Measurements from ENCODE around the gene CSTB. TPM values are rescaled to one million over a fixed set of nuclear protein-coding genes. Genes with fewer than 3 reads are reported as not detected.

CSTB gene
- total RNA-seq, 1 experiment from 2014 or later: 57.5 TPM

DNA sequence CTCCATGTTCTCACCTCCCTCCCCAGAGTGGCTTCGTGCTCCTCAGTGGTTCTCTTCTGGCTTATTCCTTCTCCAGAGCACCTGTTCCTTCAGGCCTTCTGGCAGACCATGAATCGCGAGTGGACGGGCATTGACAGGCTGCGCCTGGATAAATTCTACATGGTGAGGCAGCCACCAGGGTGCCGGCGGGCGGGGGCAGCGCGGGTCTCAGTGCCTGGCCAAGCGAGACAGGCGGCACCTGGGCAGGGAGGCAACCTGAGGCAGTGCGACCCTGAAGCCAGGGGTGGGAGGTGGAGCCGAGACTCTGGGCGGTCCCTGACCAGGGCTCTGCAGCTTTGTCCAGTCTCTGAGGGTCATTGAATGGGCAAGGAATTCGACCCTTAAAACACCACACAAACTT lies 17.1 kb upstream of the CSTB start:
- POLR2A ChIA-PET: no interaction called here
- CTCF ChIA-PET: no interaction called here

More for the DNA sequence above, 17.1 kb upstream of the CSTB start:
- BruUV-seq (replicated peaks): no TSS peak
- intact Hi-C loops (cut with micrococcal nuclease): no loop called here
- peaks cover 56 to 72% of the 10 kb centered on the region in 2 experiments for H3K36me3 ChIP-seq (ENCODE audit: control insufficient read depth in 1 of 2, insufficient read depth in 2 of 2, low read length in 2 of 2)
- H3K27me3 ChIP-seq (ENCODE audit: insufficient read depth, low read length): no peaks in the 10 kb centered on the region
- no peak overlapping the region for H3K9ac ChIP-seq (ENCODE audit: low read length)
- H4K20me1 ChIP-seq (ENCODE audit: insufficient read depth): no peaks in the 10 kb centered on the region; the same call in 1 of the 2 replicates
- no peaks in the 10 kb centered on the region for H3K9me3 ChIP-seq (ENCODE audit: control insufficient read depth in 1 of 2, insufficient read depth in 1 of 2, low read depth in 1 of 2, low read length in 2 of 2)
- H3K4me1 ChIP-seq (ENCODE audit: control insufficient read depth in 1 of 2, insufficient read depth in 2 of 2, low read length in 2 of 2): peaks cover 4 to 16% of the 10 kb centered on the region in 2 experiments; a peak in 3 of 4 replicates
- no peak overlapping the region for H3K27ac ChIP-seq (ENCODE audit: low read depth, low read length)
- no peak overlapping the region for H2AFZ ChIP-seq (ENCODE audit: low read depth, low read length, poor library complexity, severe bottlenecking)
- DNase-seq (ENCODE audit: low read depth, low spot score) (no peak), ATAC-seq (no peak)
- RAD21 ChIA-PET (ENCODE audit: low non-redundant PET in 1 of 2, low total read pairs in 2 of 2, uncharacterized antibody in 2 of 2, unreplicated experiment in 2 of 2): no interaction called here
- peaks cover 79% of the 10 kb centered on the region for H3K79me2 ChIP-seq (ENCODE audit: insufficient read depth, low read length)
- no peak overlapping the region for H3K4me2 ChIP-seq (ENCODE audit: low read length)
- TF ChIP-seq SP1 (IDR thresholded peaks at IDR 0.05; ENCODE audit: low read depth): no peak
- TF ChIP-seq, protein P1, sequence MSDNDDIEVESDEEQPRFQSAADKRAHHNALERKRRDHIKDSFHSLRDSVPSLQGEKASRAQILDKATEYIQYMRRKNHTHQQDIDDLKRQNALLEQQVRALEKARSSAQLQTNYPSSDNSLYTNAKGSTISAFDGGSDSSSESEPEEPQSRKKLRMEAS (IDR thresholded peaks at IDR 0.05): no peak
- TF ChIP-seq ZFX (IDR thresholded peaks at IDR 0.05): no peak
- TF ChIP-seq CEBPB (IDR thresholded peaks at IDR 0.05; ENCODE audit: low read depth): no peak
- TF ChIP-seq SRF (IDR thresholded peaks at IDR 0.05; ENCODE audit: low read depth): no peak
- no peak for TF ChIP-seq EGR1 (IDR thresholded peaks at IDR 0.05; ENCODE audit: low read depth)
- no peak for TF ChIP-seq ELF1 (IDR thresholded peaks at IDR 0.05; ENCODE audit: borderline replicate concordance, low read depth)
- TF ChIP-seq EZH2 (IDR thresholded peaks at IDR 0.05): no peak
- TF ChIP-seq EZH2phosphoT487 (IDR thresholded peaks at IDR 0.05; ENCODE audit: borderline replicate concordance): no peak
- TF ChIP-seq POLR2A (IDR thresholded peaks at IDR 0.05; ENCODE audit: borderline replicate concordance, extremely low read depth, insufficient read depth, insufficient read length): no peak
- TF ChIP-seq CBX3 (IDR thresholded peaks at IDR 0.05; ENCODE audit: low read depth): no peak
- no peak for TF ChIP-seq ZNF274 (IDR thresholded peaks at IDR 0.05; ENCODE audit: low read depth, low read length)
- TF ChIP-seq TCF7L2 (IDR thresholded peaks at IDR 0.05; ENCODE audit: borderline replicate concordance, extremely low read depth, insufficient read depth, insufficient read length): no peak
- TF ChIP-seq FOSL1 (IDR thresholded peaks at IDR 0.05; ENCODE audit: low read depth): no peak
- TF ChIP-seq JUND (IDR thresholded peaks at IDR 0.05): no peak
- TF ChIP-seq, protein P2, sequence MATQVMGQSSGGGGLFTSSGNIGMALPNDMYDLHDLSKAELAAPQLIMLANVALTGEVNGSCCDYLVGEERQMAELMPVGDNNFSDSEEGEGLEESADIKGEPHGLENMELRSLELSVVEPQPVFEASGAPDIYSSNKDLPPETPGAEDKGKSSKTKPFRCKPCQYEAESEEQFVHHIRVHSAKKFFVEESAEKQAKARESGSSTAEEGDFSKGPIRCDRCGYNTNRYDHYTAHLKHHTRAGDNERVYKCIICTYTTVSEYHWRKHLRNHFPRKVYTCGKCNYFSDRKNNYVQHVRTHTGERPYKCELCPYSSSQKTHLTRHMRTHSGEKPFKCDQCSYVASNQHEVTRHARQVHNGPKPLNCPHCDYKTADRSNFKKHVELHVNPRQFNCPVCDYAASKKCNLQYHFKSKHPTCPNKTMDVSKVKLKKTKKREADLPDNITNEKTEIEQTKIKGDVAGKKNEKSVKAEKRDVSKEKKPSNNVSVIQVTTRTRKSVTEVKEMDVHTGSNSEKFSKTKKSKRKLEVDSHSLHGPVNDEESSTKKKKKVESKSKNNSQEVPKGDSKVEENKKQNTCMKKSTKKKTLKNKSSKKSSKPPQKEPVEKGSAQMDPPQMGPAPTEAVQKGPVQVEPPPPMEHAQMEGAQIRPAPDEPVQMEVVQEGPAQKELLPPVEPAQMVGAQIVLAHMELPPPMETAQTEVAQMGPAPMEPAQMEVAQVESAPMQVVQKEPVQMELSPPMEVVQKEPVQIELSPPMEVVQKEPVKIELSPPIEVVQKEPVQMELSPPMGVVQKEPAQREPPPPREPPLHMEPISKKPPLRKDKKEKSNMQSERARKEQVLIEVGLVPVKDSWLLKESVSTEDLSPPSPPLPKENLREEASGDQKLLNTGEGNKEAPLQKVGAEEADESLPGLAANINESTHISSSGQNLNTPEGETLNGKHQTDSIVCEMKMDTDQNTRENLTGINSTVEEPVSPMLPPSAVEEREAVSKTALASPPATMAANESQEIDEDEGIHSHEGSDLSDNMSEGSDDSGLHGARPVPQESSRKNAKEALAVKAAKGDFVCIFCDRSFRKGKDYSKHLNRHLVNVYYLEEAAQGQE (IDR thresholded peaks at IDR 0.05; ENCODE audit: low read depth): no peak
- H3K9me2 ChIP-seq (ENCODE audit: insufficient read depth): no peaks in the 10 kb centered on the region
- no peak overlapping the region for H3K4me3 ChIP-seq (replicated peaks in 1 of 2; ENCODE audit: low read depth in 1 of 2, low read length in 2 of 2)
